Lower leg skin (tissue), 3 donors: Measurements from ENCODE around the gene DTNB.

ENCODE experiments used
- CTCF ChIP-seq, 3 donors: fragments of 450-650 bp; IDR thresholded peaks; one replicate each; pipeline ENCODE4 v1.5.1; 2016; ENCODE audit warnings: antibody characterized with exemption in 3 of 3, mild to moderate bottlenecking in 3 of 3, moderate library complexity in 2 of 3
- POLR2A ChIP-seq, 2 donors: fragments of 450-650 bp; IDR thresholded peaks; one replicate each; pipeline ENCODE4 v1.6.1; 2016 to 2017; ENCODE audit warnings: antibody characterized with exemption in 2 of 2, mild to moderate bottlenecking in 1 of 2, moderate library complexity in 1 of 2

DNA sequence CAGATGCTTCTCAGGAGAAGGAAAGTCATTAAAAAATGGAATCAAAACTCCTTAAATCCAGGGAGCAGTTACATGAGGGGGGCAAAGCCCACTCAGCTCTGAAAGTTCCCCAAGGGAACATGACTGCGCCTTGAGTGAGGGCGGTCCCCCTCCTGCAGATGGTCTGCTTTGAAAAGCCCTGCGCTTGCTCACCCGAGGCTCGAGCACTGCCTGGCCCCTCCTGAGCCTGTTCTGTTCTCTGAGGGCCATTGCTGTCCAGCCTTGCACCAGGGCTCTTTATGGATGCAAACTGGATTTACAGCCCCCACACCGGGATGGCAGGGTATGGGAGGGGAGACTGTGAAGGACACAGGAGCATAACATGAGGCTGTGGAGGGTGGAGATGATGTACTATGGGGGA, 293.8 kb downstream of the DTNB start:
- TF ChIP-seq CTCF (IDR thresholded peaks at IDR 0.05) = no peak
- no peak for TF ChIP-seq POLR2A (IDR thresholded peaks at IDR 0.05)
